ENCODE measurements around the gene CAMK1D. TPM values are rescaled to one million over a fixed set of nuclear protein-coding genes. Genes with fewer than 3 reads are reported as not detected.

Gene CAMK1D
- total and polyA plus RNA-seq, 10 of the 15 experiments (the other 5 are each of a cell fraction or from before 2014, with no cell fraction given): 2.1 to 35.5 (median 14.7) TPM

DNA sequence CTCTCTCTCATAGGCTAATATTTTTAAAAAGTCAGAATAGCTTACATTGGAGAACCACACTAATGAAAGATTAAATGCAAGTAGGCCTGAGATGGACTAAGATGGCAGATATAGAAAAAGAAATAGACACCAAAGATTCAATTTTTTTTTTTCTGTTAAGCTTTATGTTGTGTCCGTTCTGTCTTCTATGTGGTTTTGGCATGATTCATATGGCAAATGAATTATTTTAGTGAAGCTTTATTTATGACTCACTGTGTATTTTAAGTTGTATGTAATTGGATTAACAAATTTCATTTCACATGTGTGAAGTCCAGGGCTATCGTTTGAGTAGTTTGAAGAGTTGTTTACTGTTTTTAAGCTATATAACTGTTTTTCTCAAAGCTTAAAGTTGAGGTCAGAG lies 214.8 kb downstream of the CAMK1D start (continued):
- TF ChIP-seq, protein P1, sequence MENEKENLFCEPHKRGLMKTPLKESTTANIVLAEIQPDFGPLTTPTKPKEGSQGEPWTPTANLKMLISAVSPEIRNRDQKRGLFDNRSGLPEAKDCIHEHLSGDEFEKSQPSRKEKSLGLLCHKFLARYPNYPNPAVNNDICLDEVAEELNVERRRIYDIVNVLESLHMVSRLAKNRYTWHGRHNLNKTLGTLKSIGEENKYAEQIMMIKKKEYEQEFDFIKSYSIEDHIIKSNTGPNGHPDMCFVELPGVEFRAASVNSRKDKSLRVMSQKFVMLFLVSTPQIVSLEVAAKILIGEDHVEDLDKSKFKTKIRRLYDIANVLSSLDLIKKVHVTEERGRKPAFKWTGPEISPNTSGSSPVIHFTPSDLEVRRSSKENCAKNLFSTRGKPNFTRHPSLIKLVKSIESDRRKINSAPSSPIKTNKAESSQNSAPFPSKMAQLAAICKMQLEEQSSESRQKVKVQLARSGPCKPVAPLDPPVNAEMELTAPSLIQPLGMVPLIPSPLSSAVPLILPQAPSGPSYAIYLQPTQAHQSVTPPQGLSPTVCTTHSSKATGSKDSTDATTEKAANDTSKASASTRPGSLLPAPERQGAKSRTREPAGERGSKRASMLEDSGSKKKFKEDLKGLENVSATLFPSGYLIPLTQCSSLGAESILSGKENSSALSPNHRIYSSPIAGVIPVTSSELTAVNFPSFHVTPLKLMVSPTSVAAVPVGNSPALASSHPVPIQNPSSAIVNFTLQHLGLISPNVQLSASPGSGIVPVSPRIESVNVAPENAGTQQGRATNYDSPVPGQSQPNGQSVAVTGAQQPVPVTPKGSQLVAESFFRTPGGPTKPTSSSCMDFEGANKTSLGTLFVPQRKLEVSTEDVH (IDR thresholded peaks at IDR 0.05; ENCODE audit: low read depth, partially characterized antibody): no peak
- TF ChIP-seq SMC3 (IDR thresholded peaks at IDR 0.05; ENCODE audit: borderline replicate concordance, low read length) (no peak), PML (IDR thresholded peaks at IDR 0.05; ENCODE audit: low read length) (no peak), RAD21 (IDR thresholded peaks at IDR 0.05; ENCODE audit: insufficient read depth, low read depth, low read length) (no peak)

DNA sequence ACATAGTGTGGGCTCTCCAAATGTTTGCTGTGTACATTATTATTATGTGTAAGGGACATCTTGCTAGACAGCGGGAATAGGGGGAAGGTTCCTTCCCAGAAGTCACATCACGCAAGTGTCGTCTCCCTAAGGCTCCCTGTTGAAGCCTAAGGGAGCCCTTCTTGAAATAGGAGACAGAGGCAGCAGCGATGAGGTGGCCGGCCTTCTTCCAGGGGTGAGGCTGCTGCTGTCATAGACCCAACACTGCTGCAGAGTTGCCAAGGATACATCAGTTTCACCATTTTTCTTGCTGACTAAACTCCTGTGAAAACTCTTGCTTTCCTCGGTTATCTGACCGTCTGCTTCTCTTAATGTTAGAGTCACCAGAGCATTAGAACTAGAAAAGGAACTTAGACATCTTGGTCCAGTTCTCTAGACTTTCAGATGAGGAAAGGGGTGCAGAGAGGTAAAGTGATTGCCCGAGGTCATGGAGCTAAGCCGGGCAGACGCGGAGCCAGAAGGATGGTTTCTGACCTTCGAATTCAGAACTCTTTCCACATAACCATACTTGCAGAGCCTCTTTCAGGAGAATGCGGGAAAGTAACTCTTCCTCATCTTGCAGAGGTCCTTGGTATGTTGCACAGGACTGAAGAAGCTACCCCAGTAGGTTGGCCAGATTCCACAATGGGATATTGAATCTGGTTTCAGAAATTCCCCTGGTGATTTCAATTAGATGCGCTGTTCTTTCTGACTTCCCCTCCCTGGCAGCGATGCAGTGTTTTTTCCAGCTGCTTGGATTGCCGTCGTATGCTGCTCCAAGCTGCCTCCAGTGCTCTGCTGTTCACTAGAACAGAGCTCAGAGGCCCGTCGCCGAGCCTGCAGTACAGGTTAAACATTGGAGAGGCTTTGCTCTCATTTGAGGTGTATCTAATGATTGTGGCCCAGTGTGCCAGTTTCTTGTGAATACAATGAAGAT lies 217.1 kb downstream of the CAMK1D start:
- H3K27ac ChIP-seq (ENCODE audit: control insufficient read depth, insufficient read depth): no peak overlapping the region
- CTCF ChIA-PET: no interaction called here
- no peak overlapping the region for H2AFZ ChIP-seq (ENCODE audit: control insufficient read depth, low read depth, low read length)
- no peaks in the 10 kb centered on the region for H3K9me3 ChIP-seq (replicated peaks; ENCODE audit: control insufficient read depth, insufficient read depth, low read length)
- DNase-seq (ENCODE audit: low read depth, low spot score): no peak
- no peak for FAIRE-seq
- TF ChIP-seq STAT1 (conservative IDR thresholded peaks at IDR 0.05) (no peak), NR2C2 (IDR thresholded peaks at IDR 0.05; ENCODE audit: borderline replicate concordance, control insufficient read depth, insufficient read length, low read depth) (no peak), SREBF2 (IDR thresholded peaks at IDR 0.05; ENCODE audit: low read length) (no peak), PAX8 (IDR thresholded peaks at IDR 0.05) (no peak), GATAD2B (conservative IDR thresholded peaks at IDR 0.05; ENCODE audit: low read depth) (no peak)
- TF ChIP-seq, protein P2, sequence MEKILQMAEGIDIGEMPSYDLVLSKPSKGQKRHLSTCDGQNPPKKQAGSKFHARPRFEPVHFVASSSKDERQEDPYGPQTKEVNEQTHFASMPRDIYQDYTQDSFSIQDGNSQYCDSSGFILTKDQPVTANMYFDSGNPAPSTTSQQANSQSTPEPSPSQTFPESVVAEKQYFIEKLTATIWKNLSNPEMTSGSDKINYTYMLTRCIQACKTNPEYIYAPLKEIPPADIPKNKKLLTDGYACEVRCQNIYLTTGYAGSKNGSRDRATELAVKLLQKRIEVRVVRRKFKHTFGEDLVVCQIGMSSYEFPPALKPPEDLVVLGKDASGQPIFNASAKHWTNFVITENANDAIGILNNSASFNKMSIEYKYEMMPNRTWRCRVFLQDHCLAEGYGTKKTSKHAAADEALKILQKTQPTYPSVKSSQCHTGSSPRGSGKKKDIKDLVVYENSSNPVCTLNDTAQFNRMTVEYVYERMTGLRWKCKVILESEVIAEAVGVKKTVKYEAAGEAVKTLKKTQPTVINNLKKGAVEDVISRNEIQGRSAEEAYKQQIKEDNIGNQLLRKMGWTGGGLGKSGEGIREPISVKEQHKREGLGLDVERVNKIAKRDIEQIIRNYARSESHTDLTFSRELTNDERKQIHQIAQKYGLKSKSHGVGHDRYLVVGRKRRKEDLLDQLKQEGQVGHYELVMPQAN (conservative IDR thresholded peaks at IDR 0.05): no peak
- TF ChIP-seq, protein P3, sequence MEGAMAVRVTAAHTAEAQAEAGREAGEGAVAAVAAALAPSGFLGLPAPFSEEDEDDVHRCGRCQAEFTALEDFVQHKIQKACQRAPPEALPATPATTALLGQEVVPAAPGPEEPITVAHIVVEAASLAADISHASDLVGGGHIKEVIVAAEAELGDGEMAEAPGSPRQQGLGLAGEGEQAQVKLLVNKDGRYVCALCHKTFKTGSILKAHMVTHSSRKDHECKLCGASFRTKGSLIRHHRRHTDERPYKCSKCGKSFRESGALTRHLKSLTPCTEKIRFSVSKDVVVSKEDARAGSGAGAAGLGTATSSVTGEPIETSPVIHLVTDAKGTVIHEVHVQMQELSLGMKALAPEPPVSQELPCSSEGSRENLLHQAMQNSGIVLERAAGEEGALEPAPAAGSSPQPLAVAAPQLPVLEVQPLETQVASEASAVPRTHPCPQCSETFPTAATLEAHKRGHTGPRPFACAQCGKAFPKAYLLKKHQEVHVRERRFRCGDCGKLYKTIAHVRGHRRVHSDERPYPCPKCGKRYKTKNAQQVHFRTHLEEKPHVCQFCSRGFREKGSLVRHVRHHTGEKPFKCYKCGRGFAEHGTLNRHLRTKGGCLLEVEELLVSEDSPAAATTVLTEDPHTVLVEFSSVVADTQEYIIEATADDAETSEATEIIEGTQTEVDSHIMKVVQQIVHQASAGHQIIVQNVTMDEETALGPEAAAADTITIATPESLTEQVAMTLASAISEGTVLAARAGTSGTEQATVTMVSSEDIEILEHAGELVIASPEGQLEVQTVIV (IDR thresholded peaks at IDR 0.05; ENCODE audit: borderline replicate concordance, partially characterized antibody): no peak
- intact Hi-C loops (cut with micrococcal nuclease; ENCODE audit: unreplicated experiment) (no loop called here), in situ Hi-C loops (cut with MboI) (no loop called here)
- RAD21 ChIA-PET (ENCODE audit: unreplicated experiment): no interaction called here
- no TSS peak for BruUV-seq (replicated peaks)
- no peaks in the 10 kb centered on the region; the same call in 1 of the 2 replicates for H3K79me2 ChIP-seq (ENCODE audit: control insufficient read depth, insufficient read depth, low read length)
- SMC1A ChIA-PET (ENCODE audit: uncharacterized antibody, unreplicated experiment): interaction anchor here (0.6 to 2.4 kb wide), 5 partner anchors 14 to 51 kb away, joined by 3 to 6 read pairs (median 3); no protein-coding TSS in a partner anchor
- no peak overlapping the region for H3K9ac ChIP-seq (ENCODE audit: control insufficient read depth, insufficient read depth, low read length)
- peaks cover 7% of the 10 kb centered on the region; the same call in 1 of the 2 replicates for H3K4me1 ChIP-seq (ENCODE audit: control insufficient read depth, insufficient read depth, low read length)
- POLR2A ChIA-PET: no interaction called here
- H3K36me3 ChIP-seq (ENCODE audit: control insufficient read depth in 2 of 2, insufficient read depth in 2 of 2, low read length in 1 of 2): no peaks in the 10 kb centered on the region
- no peak for ATAC-seq
- H3K27me3 ChIP-seq (replicated peaks in 1 of 2; ENCODE audit: control insufficient read depth in 2 of 2, insufficient read depth in 2 of 2, low read length in 1 of 2): no peaks in the 10 kb centered on the region
- no peak overlapping the region for H3K4me2 ChIP-seq (ENCODE audit: control insufficient read depth, insufficient read depth)
- no peak overlapping the region for H3K4me3 ChIP-seq
- 95% methylated on average over 20 of the region's 20 CpGs for WGBS (ENCODE audit: insufficient coverage, insufficient replicate concordance, low lambda C conversion rate, missing lambda C conversion rate)
- no peaks in the 10 kb centered on the region for H4K20me1 ChIP-seq (ENCODE audit: control insufficient read depth, insufficient read depth)

Measured in GM12878 (cell line).